GM21390 (cell line): ENCODE data around the gene TSNAX.

Experiments used
- ATAC-seq: cut with Tn5 transposase; IDR thresholded peaks from one replicate; pipeline ENCODE4 v1.9.1; 2021; ENCODE audit not compliant: unreplicated experiment

The TSNAX gene

GRCh38 chr1:231517076-231517475 lies 11.4 kb upstream of the TSNAX start:
- ATAC-seq = no peak

- no peak for ATAC-seq
These were observed 9.9 kb upstream of the TSNAX start for GRCh38 chr1:231518485-231519034.

- no peak for ATAC-seq
These were observed 9.3 kb upstream of the TSNAX start for GRCh38 chr1:231519166-231519565.

- no peak for ATAC-seq
These were observed 6.4 kb upstream of the TSNAX start for GRCh38 chr1:231522038-231522437.

- ATAC-seq = no peak
These were observed 5.4 kb upstream of the TSNAX start for GRCh38 chr1:231522931-231523642.

- ATAC-seq = no peak
These were observed 4.7 kb upstream of the TSNAX start for GRCh38 chr1:231523816-231524215.

GRCh38 chr1:231526536-231526935 lies 1.9 kb upstream of the TSNAX start:
- ATAC-seq = no peak

- ATAC-seq = peak; percentile 21
These were observed 790 bp upstream of the TSNAX start for GRCh38 chr1:231527586-231528171.

- ATAC-seq = no peak
These were observed 4.8 kb downstream of the TSNAX start for GRCh38 chr1:231533240-231533639.

GRCh38 chr1:231534703-231535159 lies 6.3 kb downstream of the TSNAX start:
- ATAC-seq = no peak

GRCh38 chr1:231536099-231536498 lies 7.6 kb downstream of the TSNAX start:
- no peak for ATAC-seq

GRCh38 chr1:231540847-231541246 lies 12.4 kb downstream of the TSNAX start:
- no peak for ATAC-seq

GRCh38 chr1:231541842-231542241 lies 13.4 kb downstream of the TSNAX start:
- no peak for ATAC-seq

- no peak for ATAC-seq
These were observed 16.6 kb downstream of the TSNAX start for GRCh38 chr1:231544943-231545592.

GRCh38 chr1:231546693-231547092 lies 18.2 kb downstream of the TSNAX start:
- no peak for ATAC-seq

- no peak for ATAC-seq
These were observed 21.4 kb downstream of the TSNAX start for GRCh38 chr1:231549733-231550447.

GRCh38 chr1:231550448-231550781 lies 21.9 kb downstream of the TSNAX start:
- no peak for ATAC-seq

GRCh38 chr1:231553320-231553719 lies 24.9 kb downstream of the TSNAX start:
- no peak for ATAC-seq

- no peak for ATAC-seq
These were observed 26.5 kb downstream of the TSNAX start for GRCh38 chr1:231554969-231555368.

GRCh38 chr1:231557411-231557810 lies 28.9 kb downstream of the TSNAX start:
- no peak for ATAC-seq

GRCh38 chr1:231557898-231558707 lies 29.6 kb downstream of the TSNAX start:
- no peak for ATAC-seq
